GM20431 (cell line): Measurements from ENCODE around the gene SLFN5.
"Not testable (repeated sequence)": the region's sequence is repeated elsewhere in the genome, so short reads cannot be mapped to it uniquely, and the experiment has no call there.

Experiments
- in situ Hi-C: fragments of 300-500 bp; cut with MseI, MboI; formaldehyde crosslinking; loops from one replicate; pipeline ENCODE4 v1.15.0; 2020; ENCODE audit warnings: low sequenced_read_pairs; ENCODE audit not compliant: unreplicated experiment

SLFN5 gene

GRCh38 chr17:35242805-35243560, at the start of gene SLFN5:
SLFN5 (plus strand) TSS chr17:35243072; CDS start chr17:35258691, 15,619 bp downstream.
- in situ Hi-C loops: no loop called here

GRCh38 chr17:35194001-35194400, 48.9 kb upstream of the SLFN5 start, which contains the start of gene SLC35G3:
SLC35G3 (minus strand) TSS chr17:35194393; CDS start chr17:35194307, 86 bp downstream.
- in situ Hi-C loops: not testable (repeated sequence)

GRCh38 chr17:35195062-35195461, 47.8 kb upstream of the SLFN5 start:
- in situ Hi-C loops: not testable (repeated sequence)

- in situ Hi-C loops: not testable (repeated sequence)
Observed at GRCh38 chr17:35202582-35202981, 40.3 kb upstream of the SLFN5 start.

GRCh38 chr17:35210741-35211140, 32.1 kb upstream of the SLFN5 start:
- in situ Hi-C loops: no loop called here

- in situ Hi-C loops: no loop called here
Observed at GRCh38 chr17:35212668-35213067, 30.2 kb upstream of the SLFN5 start.

- in situ Hi-C loops: no loop called here
Observed at GRCh38 chr17:35213412-35213940, 29.4 kb upstream of the SLFN5 start.

- in situ Hi-C loops: no loop called here
Observed at GRCh38 chr17:35214192-35214591, 28.7 kb upstream of the SLFN5 start.

- in situ Hi-C loops: no loop called here
Observed at GRCh38 chr17:35214631-35215273, 28.1 kb upstream of the SLFN5 start.

GRCh38 chr17:35217107-35217506, 25.8 kb upstream of the SLFN5 start:
- in situ Hi-C loops: no loop called here

- in situ Hi-C loops: no loop called here
Observed at GRCh38 chr17:35218915-35219314, 24.0 kb upstream of the SLFN5 start.

GRCh38 chr17:35222452-35222851, 20.4 kb upstream of the SLFN5 start:
- in situ Hi-C loops: no loop called here

- in situ Hi-C loops: no loop called here
Observed at GRCh38 chr17:35224436-35224835, 18.4 kb upstream of the SLFN5 start.

GRCh38 chr17:35227546-35227945, 15.3 kb upstream of the SLFN5 start:
- in situ Hi-C loops: no loop called here

GRCh38 chr17:35229638-35230037, 13.2 kb upstream of the SLFN5 start:
- in situ Hi-C loops: no loop called here

GRCh38 chr17:35234315-35234714, 8.6 kb upstream of the SLFN5 start:
- in situ Hi-C loops: not testable (repeated sequence)

- in situ Hi-C loops: no loop called here
Observed at GRCh38 chr17:35235289-35235688, 7.6 kb upstream of the SLFN5 start.

GRCh38 chr17:35235917-35236316, 7.0 kb upstream of the SLFN5 start:
- in situ Hi-C loops: no loop called here

GRCh38 chr17:35236821-35237220, 6.1 kb upstream of the SLFN5 start:
- in situ Hi-C loops: no loop called here

GRCh38 chr17:35238821-35239220, 4.1 kb upstream of the SLFN5 start:
- in situ Hi-C loops: no loop called here

GRCh38 chr17:35239823-35240222, 3.0 kb upstream of the SLFN5 start:
- in situ Hi-C loops: no loop called here
